Glutamatergic neuron (in vitro differentiated cells): ENCODE measurements around the gene TMEM259. TPM values are rescaled to one million over a fixed set of nuclear protein-coding genes. Genes with fewer than 3 reads are reported as not detected.

Experiments
- DNase-seq: peaks from one replicate; pipeline ENCODE4 v3.0.0; 2022
- H3K27ac Mint-ChIP-seq: one replicate; pipeline ENCODE4 v1.8.0; 2020; ENCODE audit warnings: mild to moderate bottlenecking, mixed read lengths, inconsistent platforms; ENCODE audit not compliant: unreplicated experiment
- H3K27me3 Mint-ChIP-seq: one replicate; pipeline ENCODE4 v1.8.0; 2020; ENCODE audit warnings: mild to moderate bottlenecking, moderate library complexity, mixed read lengths, inconsistent platforms; ENCODE audit not compliant: unreplicated experiment
- H3K36me3 Mint-ChIP-seq: one replicate; pipeline ENCODE4 v1.8.0; 2020; ENCODE audit warnings: mild to moderate bottlenecking, mixed read lengths, inconsistent platforms; ENCODE audit not compliant: unreplicated experiment
- H3K4me1 Mint-ChIP-seq: one replicate; pipeline ENCODE4 v1.8.0; 2020; ENCODE audit warnings: mild to moderate bottlenecking, low read depth, mixed read lengths, inconsistent platforms; ENCODE audit not compliant: unreplicated experiment
- H3K4me3 Mint-ChIP-seq: one replicate; pipeline ENCODE4 v1.8.0; 2020; ENCODE audit warnings: mild to moderate bottlenecking, mixed read lengths, inconsistent platforms; ENCODE audit not compliant: unreplicated experiment
- H3K9me3 Mint-ChIP-seq: one replicate; pipeline ENCODE4 v1.8.0; 2020; ENCODE audit warnings: mild to moderate bottlenecking, moderate library complexity, mixed read lengths, inconsistent platforms; ENCODE audit not compliant: unreplicated experiment
- total RNA-seq: library from RNA; stranded (reverse); fragmentation: NEBNext Ultra II Directional; extraction: Animal tissue kit (Norgen Biotek cat#: 25700); gene quantifications from one replicate; pipeline ENCODE4 v1.2.1, GENCODE V29; 2021; ENCODE audit not compliant: unreplicated experiment
- TF ChIP-seq, protein P1 (sequence below): fragments of 200-600 bp; sonication (generic); IDR thresholded peaks from one replicate; pipeline ENCODE4 v1.5.0; 2021; ENCODE audit not compliant: partially characterized antibody, unreplicated experiment

TMEM259 gene
- total RNA-seq, 1 donor from 2014 or later, result 222 TPM

DNA sequence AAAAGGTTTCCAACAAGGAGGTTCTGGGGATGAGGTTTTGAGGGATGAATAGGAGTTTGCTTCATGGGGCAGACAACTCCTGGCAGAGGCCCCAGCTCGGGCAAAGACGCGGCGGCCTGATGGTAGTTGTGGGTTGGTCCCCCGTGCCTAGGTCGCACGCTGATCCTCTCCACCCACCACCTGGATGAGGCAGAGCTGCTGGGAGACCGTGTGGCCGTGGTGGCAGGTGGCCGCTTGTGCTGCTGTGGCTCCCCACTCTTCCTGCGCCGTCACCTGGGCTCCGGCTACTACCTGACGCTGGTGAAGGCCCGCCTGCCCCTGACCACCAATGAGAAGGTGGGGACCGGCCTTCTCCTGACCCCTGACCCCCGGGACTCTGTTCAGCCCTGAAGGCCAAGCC, 30.9 kb upstream of the TMEM259 start:
- H3K9me3 Mint-ChIP-seq, result peaks cover 12% of the 10 kb centered on the region
- TF ChIP-seq, protein P1, sequence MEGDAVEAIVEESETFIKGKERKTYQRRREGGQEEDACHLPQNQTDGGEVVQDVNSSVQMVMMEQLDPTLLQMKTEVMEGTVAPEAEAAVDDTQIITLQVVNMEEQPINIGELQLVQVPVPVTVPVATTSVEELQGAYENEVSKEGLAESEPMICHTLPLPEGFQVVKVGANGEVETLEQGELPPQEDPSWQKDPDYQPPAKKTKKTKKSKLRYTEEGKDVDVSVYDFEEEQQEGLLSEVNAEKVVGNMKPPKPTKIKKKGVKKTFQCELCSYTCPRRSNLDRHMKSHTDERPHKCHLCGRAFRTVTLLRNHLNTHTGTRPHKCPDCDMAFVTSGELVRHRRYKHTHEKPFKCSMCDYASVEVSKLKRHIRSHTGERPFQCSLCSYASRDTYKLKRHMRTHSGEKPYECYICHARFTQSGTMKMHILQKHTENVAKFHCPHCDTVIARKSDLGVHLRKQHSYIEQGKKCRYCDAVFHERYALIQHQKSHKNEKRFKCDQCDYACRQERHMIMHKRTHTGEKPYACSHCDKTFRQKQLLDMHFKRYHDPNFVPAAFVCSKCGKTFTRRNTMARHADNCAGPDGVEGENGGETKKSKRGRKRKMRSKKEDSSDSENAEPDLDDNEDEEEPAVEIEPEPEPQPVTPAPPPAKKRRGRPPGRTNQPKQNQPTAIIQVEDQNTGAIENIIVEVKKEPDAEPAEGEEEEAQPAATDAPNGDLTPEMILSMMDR, result no peak
- peaks cover 7% of the 10 kb centered on the region for H3K36me3 Mint-ChIP-seq
- no peak overlapping the region for H3K27ac Mint-ChIP-seq
- no peaks in the 10 kb centered on the region for H3K4me1 Mint-ChIP-seq
- H3K4me3 Mint-ChIP-seq, result no peak overlapping the region
- no peak for DNase-seq
- H3K27me3 Mint-ChIP-seq, result peaks cover 5% of the 10 kb centered on the region

DNA sequence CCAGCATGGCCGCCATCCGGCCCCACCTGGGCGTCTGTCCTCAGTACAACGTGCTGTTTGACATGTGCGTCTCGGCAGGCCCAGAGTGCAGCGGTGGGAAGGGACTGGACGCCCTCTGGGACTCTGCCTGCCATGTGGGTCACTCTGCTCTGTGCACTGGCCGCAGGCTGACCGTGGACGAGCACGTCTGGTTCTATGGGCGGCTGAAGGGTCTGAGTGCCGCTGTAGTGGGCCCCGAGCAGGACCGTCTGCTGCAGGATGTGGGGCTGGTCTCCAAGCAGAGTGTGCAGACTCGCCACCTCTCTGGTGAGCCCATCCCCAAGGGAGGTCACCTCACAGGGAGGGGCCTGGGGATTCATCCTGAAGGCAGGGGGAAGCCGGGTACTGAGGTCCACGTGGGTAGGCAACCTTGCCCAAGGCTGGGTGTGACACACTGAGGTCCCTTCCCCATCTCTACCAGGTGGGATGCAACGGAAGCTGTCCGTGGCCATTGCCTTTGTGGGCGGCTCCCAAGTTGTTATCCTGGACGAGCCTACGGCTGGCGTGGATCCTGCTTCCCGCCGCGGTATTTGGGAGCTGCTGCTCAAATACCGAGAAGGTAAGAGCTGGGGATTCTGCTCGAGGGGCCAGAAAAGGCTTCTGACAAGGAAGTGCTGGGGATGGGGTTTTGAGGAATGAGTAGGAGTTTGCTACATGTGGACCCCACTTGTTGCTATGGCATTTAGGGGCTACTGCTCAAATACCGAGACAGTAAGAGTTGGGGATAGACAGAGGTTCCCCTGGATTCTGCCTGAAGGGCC, 30.3 kb upstream of the TMEM259 start:
- DNase-seq, result no peak
- TF ChIP-seq, protein P1, result no peak
- H3K4me3 Mint-ChIP-seq, result no peak overlapping the region
- peaks cover 6% of the 10 kb centered on the region for H3K9me3 Mint-ChIP-seq
- no peak overlapping the region for H3K27ac Mint-ChIP-seq
- peaks cover 2% of the 10 kb centered on the region for H3K27me3 Mint-ChIP-seq
- H3K4me1 Mint-ChIP-seq, result no peaks in the 10 kb centered on the region
- peaks cover under 1% of the 10 kb centered on the region for H3K36me3 Mint-ChIP-seq

DNA sequence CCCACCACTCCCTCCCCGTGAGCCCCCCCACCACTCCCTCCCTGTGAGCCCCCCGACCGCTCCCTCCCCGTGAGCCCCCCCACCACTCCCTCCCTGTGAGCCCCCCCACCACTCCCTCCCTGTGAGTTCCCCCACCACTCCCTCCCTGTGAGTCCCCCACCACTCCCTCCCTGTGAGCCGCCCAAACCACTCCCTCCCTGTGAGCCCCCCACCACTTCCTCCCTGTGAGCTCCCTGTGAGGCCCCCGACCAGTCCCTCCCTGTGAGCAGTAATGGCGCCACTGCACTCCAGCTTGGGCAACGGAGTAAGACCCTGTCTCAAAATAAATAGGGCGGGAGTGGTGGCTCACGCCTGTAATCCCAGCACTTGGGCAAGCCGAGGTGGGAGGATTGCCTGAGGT, 28.9 kb upstream of the TMEM259 start:
- peaks cover 6% of the 10 kb centered on the region for H3K9me3 Mint-ChIP-seq
- H3K36me3 Mint-ChIP-seq, result no peaks in the 10 kb centered on the region
- DNase-seq, result no peak
- no peak overlapping the region for H3K4me3 Mint-ChIP-seq
- H3K4me1 Mint-ChIP-seq, result no peaks in the 10 kb centered on the region
- TF ChIP-seq, protein P1, result no peak
- H3K27ac Mint-ChIP-seq, result no peak overlapping the region
- H3K27me3 Mint-ChIP-seq, result peaks cover 2% of the 10 kb centered on the region

DNA sequence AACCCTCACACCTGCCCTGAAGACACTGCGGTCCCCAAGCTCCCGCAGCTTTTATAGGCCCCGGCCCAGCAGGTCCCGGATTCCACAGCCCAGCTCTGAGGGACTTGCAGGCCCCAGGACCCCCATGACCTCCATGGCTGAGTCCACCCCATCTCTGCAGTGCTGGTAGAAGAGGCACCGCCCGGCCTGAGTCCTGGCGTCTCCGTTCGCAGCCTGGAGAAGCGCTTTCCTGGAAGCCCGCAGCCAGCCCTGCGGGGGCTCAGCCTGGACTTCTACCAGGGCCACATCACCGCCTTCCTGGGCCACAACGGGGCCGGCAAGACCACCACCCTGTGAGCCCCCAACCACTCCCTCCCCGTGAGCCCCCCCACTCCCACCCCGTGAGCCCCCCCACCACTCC, 28.2 kb upstream of the TMEM259 start:
- no peaks in the 10 kb centered on the region for H3K4me1 Mint-ChIP-seq

DNA sequence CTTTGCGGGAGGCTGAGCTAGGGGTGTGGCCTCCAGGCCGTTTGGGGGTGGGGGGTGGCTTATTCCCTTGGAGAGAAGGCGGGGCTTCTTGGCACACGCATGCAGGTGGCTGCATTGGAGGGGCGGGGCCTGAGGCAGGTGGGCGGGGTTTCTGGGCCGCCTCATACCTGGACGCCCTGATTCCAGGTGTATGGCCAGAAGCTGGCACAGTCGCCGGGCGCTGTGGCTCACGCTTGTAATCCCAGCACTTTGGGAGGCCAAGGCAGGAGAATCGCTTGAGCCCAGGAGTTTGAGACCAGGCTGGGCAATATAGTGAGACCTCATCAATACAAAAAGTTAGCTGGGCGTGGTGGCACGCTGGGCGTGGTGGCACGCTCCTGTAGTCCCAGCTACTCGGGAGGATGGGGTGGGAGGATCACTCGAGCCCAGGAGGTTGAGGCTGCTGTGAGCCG, 26.8 kb upstream of the TMEM259 start:
- no peaks in the 10 kb centered on the region for H3K36me3 Mint-ChIP-seq
- H3K27me3 Mint-ChIP-seq, result peaks cover 2% of the 10 kb centered on the region
- no peak overlapping the region for H3K4me3 Mint-ChIP-seq
- H3K9me3 Mint-ChIP-seq, result peaks cover 3% of the 10 kb centered on the region
- TF ChIP-seq, protein P1, result no peak
- no peaks in the 10 kb centered on the region for H3K4me1 Mint-ChIP-seq
- no peak for DNase-seq
- no peak overlapping the region for H3K27ac Mint-ChIP-seq

More for the DNA sequence above, 28.2 kb upstream of the TMEM259 start:
- Mint-ChIP-seq H3K36me3 (no peaks in the 10 kb centered on the region), H3K27ac (no peak overlapping the region), H3K27me3 (peaks cover 2% of the 10 kb centered on the region), H3K4me3 (no peak overlapping the region), H3K9me3 (peaks cover 6% of the 10 kb centered on the region)
- no peak for DNase-seq
- TF ChIP-seq, protein P1, result no peak
